GM21786 (cell line): Measurements from ENCODE around the gene CXCL12.
A peak's percentile ranks its signal among the peaks of the same experiment; 100 is the strongest.

Source experiments
- ATAC-seq: cut with Tn5 transposase; IDR thresholded peaks from one replicate; pipeline ENCODE4 v1.9.1; 2021; ENCODE audit not compliant: unreplicated experiment

The CXCL12 gene

GRCh38 chr10:44399659-44400451 is 15.0 kb upstream of the CXCL12 start:
- no peak for ATAC-seq

- no peak for ATAC-seq
Observed at GRCh38 chr10:44398747-44399658, 14.1 kb upstream of the CXCL12 start.

- no peak for ATAC-seq
Observed at GRCh38 chr10:44398271-44398670, 13.4 kb upstream of the CXCL12 start.

- ATAC-seq = no peak
Observed at GRCh38 chr10:44397476-44398225, 12.8 kb upstream of the CXCL12 start.

- ATAC-seq = no peak
Observed at GRCh38 chr10:44396671-44397191, 11.8 kb upstream of the CXCL12 start.

GRCh38 chr10:44395902-44396670 is 11.2 kb upstream of the CXCL12 start:
- ATAC-seq = no peak

- ATAC-seq = no peak
Observed at GRCh38 chr10:44395396-44395795, 10.5 kb upstream of the CXCL12 start.

- ATAC-seq = no peak
Observed at GRCh38 chr10:44394696-44395381, 9.9 kb upstream of the CXCL12 start.

- ATAC-seq = no peak
Observed at GRCh38 chr10:44393834-44394547, 9.1 kb upstream of the CXCL12 start.

- ATAC-seq = no peak
Observed at GRCh38 chr10:44393051-44393630, 8.2 kb upstream of the CXCL12 start.

- ATAC-seq = no peak
Observed at GRCh38 chr10:44392420-44392819, 7.5 kb upstream of the CXCL12 start.

GRCh38 chr10:44391981-44392380 is 7.1 kb upstream of the CXCL12 start:
- ATAC-seq = no peak

GRCh38 chr10:44390585-44391072 is 5.7 kb upstream of the CXCL12 start:
- ATAC-seq = no peak

- ATAC-seq = no peak
Observed at GRCh38 chr10:44389556-44389955, 4.7 kb upstream of the CXCL12 start.

- no peak for ATAC-seq
Observed at GRCh38 chr10:44389150-44389549, 4.3 kb upstream of the CXCL12 start.

- no peak for ATAC-seq
Observed at GRCh38 chr10:44388641-44389040, 3.7 kb upstream of the CXCL12 start.

- ATAC-seq = no peak
Observed at GRCh38 chr10:44387853-44388251, 3.0 kb upstream of the CXCL12 start.

GRCh38 chr10:44386546-44387052 is 1.7 kb upstream of the CXCL12 start:
- ATAC-seq = peak; percentile 55
